MCF 10A (cell line): ENCODE measurements around the gene GRM8. TPM values are rescaled to one million over a fixed set of nuclear protein-coding genes. Genes with fewer than 3 reads are reported as not detected.

Source experiments
- BruUV-seq: library from RNA; stranded (reverse); fragments of 400-500 nt; replicated peaks from 2 replicates; lab custom pipeline; 2021; lab: Mats Ljungman, UMichigan
- CTCF ChIA-PET: fragments of 300-600 bp; sonication (Branson Sonifier 250); formaldehyde crosslinking; extraction: SDS; loops from one replicate; lab custom pipeline; 2021; ENCODE audit warnings: antibody characterized with exemption, inconsistent platforms; lab: Yijun Ruan, JAX
- POLR2A ChIA-PET: fragments of 300-600, 350-650 bp; sonication (Branson Sonifier 250); formaldehyde crosslinking; extraction: SDS; loops from one replicate; lab custom pipeline; 2020; ENCODE audit warnings: antibody characterized with exemption, inconsistent platforms; lab: Yijun Ruan, JAX
- DNase-seq: peaks from one replicate; pipeline ENCODE4 v3.0.0-alpha.2; 2018; ENCODE audit not compliant: unreplicated experiment
- H3K27ac Mint-ChIP-seq: one replicate; pipeline ENCODE4 v1.8.0; 2022; ENCODE audit warnings: mild to moderate bottlenecking, low read depth, mixed read lengths; ENCODE audit not compliant: unreplicated experiment
- H3K27me3 Mint-ChIP-seq: one replicate; pipeline ENCODE4 v1.8.0; 2022; ENCODE audit warnings: mixed read lengths; ENCODE audit not compliant: insufficient read depth, unreplicated experiment
- H3K36me3 Mint-ChIP-seq: one replicate; pipeline ENCODE4 v1.8.0; 2022; ENCODE audit warnings: mild to moderate bottlenecking, moderate library complexity, mixed read lengths; ENCODE audit not compliant: insufficient read depth, unreplicated experiment
- H3K4me1 Mint-ChIP-seq: one replicate; pipeline ENCODE4 v1.8.0; 2022; ENCODE audit warnings: mixed read lengths; ENCODE audit not compliant: insufficient read depth, unreplicated experiment
- H3K4me3 Mint-ChIP-seq: one replicate; pipeline ENCODE4 v1.8.0; 2022; ENCODE audit warnings: mild to moderate bottlenecking, moderate library complexity, mixed read lengths; ENCODE audit not compliant: unreplicated experiment
- H3K9me3 Mint-ChIP-seq: one replicate; pipeline ENCODE4 v1.8.0; 2022; ENCODE audit warnings: mixed read lengths; ENCODE audit not compliant: unreplicated experiment
- CTCF ChIP-seq: fragments of 200-600 bp; IDR thresholded peaks from one replicate; pipeline ENCODE4 v1.8.0; 2022; ENCODE audit warnings: antibody characterized with exemption, mild to moderate bottlenecking; ENCODE audit not compliant: unreplicated experiment
- intact Hi-C: fragments of 100-400 bp; cut with micrococcal nuclease; formaldehyde crosslinking; loops from 2 replicates; pipeline ENCODE4 v1.14.1; 2022
- total RNA-seq: library from RNA; stranded (reverse); gene quantifications from 2 replicates; pipeline ENCODE4 v1.2.3, GENCODE V29; 2022

Gene GRM8
- total RNA-seq, 1 experiment from 2014 or later, result not detected

DNA sequence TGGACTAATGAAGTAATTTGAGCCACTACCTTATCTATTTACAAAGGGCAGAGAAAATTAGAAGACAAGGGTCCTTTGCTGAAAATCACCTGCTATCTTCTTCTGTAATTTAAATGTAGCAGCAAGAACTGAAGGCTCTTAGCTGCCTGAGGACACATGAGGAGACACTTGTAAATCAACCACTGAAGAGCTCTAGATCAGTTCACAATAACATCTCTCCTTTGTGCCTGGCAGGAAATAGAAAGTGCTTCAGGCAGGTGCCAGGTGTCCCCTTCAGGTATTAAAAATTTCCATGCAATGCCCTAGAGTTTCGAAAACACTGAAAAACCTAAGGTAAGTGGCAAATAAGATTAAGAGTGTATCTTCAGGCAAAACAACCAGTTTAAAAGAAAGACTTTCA lies 474.6 kb downstream of the GRM8 start:
- no peak for DNase-seq
- no peaks in the 10 kb centered on the region for H3K27me3 Mint-ChIP-seq
- ChIA-PET CTCF (interaction anchor here (0.6 to 0.9 kb wide), 2 partner anchors 12 to 25 kb away, joined by 3 to 4 read pairs; no protein-coding TSS in a partner anchor), POLR2A (interaction anchor here (0.6 kb wide), 1 partner anchor 454 kb away, joined by 3 read pairs; no protein-coding TSS in a partner anchor)
- H3K4me3 Mint-ChIP-seq, result no peak overlapping the region
- H3K9me3 Mint-ChIP-seq, result no peaks in the 10 kb centered on the region
- BruUV-seq, result no TSS peak
- no peak overlapping the region for H3K27ac Mint-ChIP-seq
- no peaks in the 10 kb centered on the region for H3K36me3 Mint-ChIP-seq
- TF ChIP-seq CTCF, result no peak
- intact Hi-C loops, result no loop called here
- H3K4me1 Mint-ChIP-seq, result no peaks in the 10 kb centered on the region

DNA sequence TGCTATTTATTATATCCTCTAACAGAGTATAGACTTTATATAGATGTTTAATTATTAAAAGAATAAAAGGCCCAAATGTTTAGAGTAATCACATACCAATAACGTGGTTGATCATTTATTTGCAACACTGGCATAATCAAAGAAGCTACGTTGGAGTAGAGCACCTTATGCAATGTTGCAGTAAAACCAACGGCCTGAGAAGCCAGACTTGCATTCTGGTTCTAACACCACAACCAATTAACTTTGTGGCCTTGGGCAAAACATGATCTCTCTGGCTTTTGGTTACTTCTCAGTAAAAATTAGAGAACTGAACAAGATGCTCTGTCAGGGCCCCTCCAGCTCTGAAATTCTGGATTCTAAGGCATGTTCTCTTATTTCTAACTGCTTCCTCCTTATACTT lies 476.2 kb downstream of the GRM8 start:
- Mint-ChIP-seq H3K9me3 (no peaks in the 10 kb centered on the region), H3K27ac (no peak overlapping the region), H3K27me3 (no peaks in the 10 kb centered on the region), H3K4me3 (no peak overlapping the region), H3K4me1 (no peaks in the 10 kb centered on the region), H3K36me3 (no peaks in the 10 kb centered on the region)
- intact Hi-C loops, result no loop called here
- ChIA-PET POLR2A (no interaction called here), CTCF (no interaction called here)
- BruUV-seq, result no TSS peak
- no peak for DNase-seq
- TF ChIP-seq CTCF, result no peak

- no peaks in the 10 kb centered on the region for H3K27me3 Mint-ChIP-seq
- POLR2A ChIA-PET, result no interaction called here
- no peak overlapping the region for H3K27ac Mint-ChIP-seq
- no peaks in the 10 kb centered on the region for H3K9me3 Mint-ChIP-seq
- no peak for TF ChIP-seq CTCF
- no peak overlapping the region for H3K4me3 Mint-ChIP-seq
- H3K36me3 Mint-ChIP-seq, result no peaks in the 10 kb centered on the region
- CTCF ChIA-PET, result interaction anchor here (0.6 kb wide), 1 partner anchor 20 kb away, joined by 3 read pairs; no protein-coding TSS in a partner anchor
- no TSS peak for BruUV-seq
- intact Hi-C loops, result no loop called here
- no peak for DNase-seq
- H3K4me1 Mint-ChIP-seq, result no peaks in the 10 kb centered on the region
These were observed 478.7 kb downstream of the GRM8 start for GRCh38 chr7:126774077-126774476.

GRCh38 chr7:126768836-126769235 lies 483.9 kb downstream of the GRM8 start:
- Mint-ChIP-seq H3K27ac (no peak overlapping the region), H3K4me1 (no peaks in the 10 kb centered on the region), H3K9me3 (no peaks in the 10 kb centered on the region), H3K4me3 (no peak overlapping the region), H3K27me3 (no peaks in the 10 kb centered on the region), H3K36me3 (no peaks in the 10 kb centered on the region)
- intact Hi-C loops, result no loop called here
- BruUV-seq, result no TSS peak
- ChIA-PET CTCF (no interaction called here), POLR2A (no interaction called here)
- DNase-seq, result no peak
- no peak for TF ChIP-seq CTCF
